ENCODE measurements around the gene KCNE1. TPM values are rescaled to one million over a fixed set of nuclear protein-coding genes. Genes with fewer than 3 reads are reported as not detected.
A peak's percentile ranks its signal among the peaks of the same experiment; 100 is the strongest.

KCNE1 gene
- polyA plus RNA-seq (2013), result 0.07 TPM

GRCh38 chr21:34511787-34512455 is at the start of gene KCNE1:
Gene KCNE1 (minus strand): TSS chr21:34512210. CDS start chr21:34449634, 62,576 bp downstream.
- DNase-seq, result peak in 2 of 3 donors; percentile 22 to 30
- Histone ChIP-seq H3K27ac (ENCODE audit: insufficient read depth in 1 of 2, low read depth in 1 of 2, low read length in 2 of 2, poor library complexity in 1 of 2, severe bottlenecking in 2 of 2) (no peak within 1 kb of the TSS), H3K9me3 (ENCODE audit: control extremely low read depth in 1 of 5, control insufficient read depth in 4 of 5, insufficient read depth in 2 of 5, low read depth in 1 of 5, low read length in 4 of 5) (no peaks in the 10 kb centered on the region), H3K36me3 (ENCODE audit: control insufficient read depth in 4 of 4, insufficient read depth in 4 of 4, low read length in 3 of 4) (no peaks in the 10 kb centered on the region), H3K4me1 (ENCODE audit: control extremely low read depth in 1 of 4, control insufficient read depth in 4 of 4, insufficient read depth in 4 of 4, low read length in 3 of 4) (peaks cover 0 to 15% (median 1%) of the 10 kb centered on the region in 4 experiments), H3K4me3 (ENCODE audit: control insufficient read depth in 1 of 7, extremely low read depth in 1 of 7, insufficient read depth in 4 of 7, low read depth in 2 of 7, low read length in 6 of 7) (peak within 1 kb of the TSS in 1 of 7 experiments; percentile 27), H3K27me3 (replicated peaks in 2 of 5; ENCODE audit: control insufficient read depth in 4 of 5, insufficient read depth in 5 of 5, low read length in 4 of 5) (no peaks in the 10 kb centered on the region)
- POLR2A ChIA-PET, result no interaction called here
- 91% methylated on average over 9 of the region's 14 CpGs for WGBS (ENCODE audit: insufficient coverage)
- CTCF ChIA-PET, result interaction anchor here (1.1 to 4.4 kb wide), 8 partner anchors 15 to 101 kb away, joined by 3 to 44 read pairs (median 4); no protein-coding TSS in a partner anchor

GRCh38 chr21:34561806-34562205 is 49.8 kb upstream of the KCNE1 start:
- no peak overlapping the region for H3K4me3 ChIP-seq (ENCODE audit: control insufficient read depth in 1 of 7, extremely low read depth in 1 of 7, insufficient read depth in 4 of 7, low read depth in 2 of 7, low read length in 6 of 7)
- no peak for DNase-seq
- WGBS (ENCODE audit: insufficient coverage), result 99% methylated on average over 6 of the region's 7 CpGs
- H3K27ac ChIP-seq (ENCODE audit: insufficient read depth in 1 of 2, low read depth in 1 of 2, low read length in 2 of 2, poor library complexity in 1 of 2, severe bottlenecking in 2 of 2), result no peak overlapping the region
- POLR2A ChIA-PET, result no interaction called here
- CTCF ChIA-PET, result no interaction called here
- H3K4me1 ChIP-seq (ENCODE audit: control extremely low read depth in 1 of 4, control insufficient read depth in 4 of 4, insufficient read depth in 4 of 4, low read length in 3 of 4), result no peaks in the 10 kb centered on the region
- H3K27me3 ChIP-seq (replicated peaks in 2 of 5; ENCODE audit: control insufficient read depth in 4 of 5, insufficient read depth in 5 of 5, low read length in 4 of 5), result no peaks in the 10 kb centered on the region
- H3K36me3 ChIP-seq (ENCODE audit: control insufficient read depth in 4 of 4, insufficient read depth in 4 of 4, low read length in 3 of 4), result no peaks in the 10 kb centered on the region
- no peaks in the 10 kb centered on the region for H3K9me3 ChIP-seq (ENCODE audit: control extremely low read depth in 1 of 5, control insufficient read depth in 4 of 5, insufficient read depth in 2 of 5, low read depth in 1 of 5, low read length in 4 of 5)

GRCh38 chr21:34560609-34561008 is 48.6 kb upstream of the KCNE1 start:
- DNase-seq, result no peak
- ChIA-PET CTCF (no interaction called here), POLR2A (no interaction called here)
- no peak overlapping the region for H3K4me3 ChIP-seq (ENCODE audit: control insufficient read depth in 1 of 7, extremely low read depth in 1 of 7, insufficient read depth in 4 of 7, low read depth in 2 of 7, low read length in 6 of 7)
- H3K9me3 ChIP-seq (ENCODE audit: control extremely low read depth in 1 of 5, control insufficient read depth in 4 of 5, insufficient read depth in 2 of 5, low read depth in 1 of 5, low read length in 4 of 5), result no peaks in the 10 kb centered on the region
- H3K27me3 ChIP-seq (replicated peaks in 2 of 5; ENCODE audit: control insufficient read depth in 4 of 5, insufficient read depth in 5 of 5, low read length in 4 of 5), result no peaks in the 10 kb centered on the region
- H3K27ac ChIP-seq (ENCODE audit: insufficient read depth in 1 of 2, low read depth in 1 of 2, low read length in 2 of 2, poor library complexity in 1 of 2, severe bottlenecking in 2 of 2), result no peak overlapping the region
- no peaks in the 10 kb centered on the region for H3K4me1 ChIP-seq (ENCODE audit: control extremely low read depth in 1 of 4, control insufficient read depth in 4 of 4, insufficient read depth in 4 of 4, low read length in 3 of 4)
- no peaks in the 10 kb centered on the region for H3K36me3 ChIP-seq (ENCODE audit: control insufficient read depth in 4 of 4, insufficient read depth in 4 of 4, low read length in 3 of 4)
- no CpG with 5 or more reads among the region's 1 CpG for WGBS (ENCODE audit: insufficient coverage)

GRCh38 chr21:34560021-34560420 is 48.0 kb upstream of the KCNE1 start:
- peaks cover 0 to 2% (median 0%) of the 10 kb centered on the region in 5 experiments for H3K9me3 ChIP-seq (ENCODE audit: control extremely low read depth in 1 of 5, control insufficient read depth in 4 of 5, insufficient read depth in 2 of 5, low read depth in 1 of 5, low read length in 4 of 5)
- DNase-seq, result no peak
- no peaks in the 10 kb centered on the region for H3K36me3 ChIP-seq (ENCODE audit: control insufficient read depth in 4 of 4, insufficient read depth in 4 of 4, low read length in 3 of 4)
- ChIA-PET CTCF (interaction anchor here (1.3 kb wide), 1 partner anchor 22 kb away, joined by 4 read pairs; no protein-coding TSS in a partner anchor), POLR2A (interaction anchor here (0.6 kb wide), 1 partner anchor 698 kb away, joined by 4 read pairs; no protein-coding TSS in a partner anchor)
- H3K4me3 ChIP-seq (ENCODE audit: control insufficient read depth in 1 of 7, extremely low read depth in 1 of 7, insufficient read depth in 4 of 7, low read depth in 2 of 7, low read length in 6 of 7), result no peak overlapping the region
- H3K4me1 ChIP-seq (ENCODE audit: control extremely low read depth in 1 of 4, control insufficient read depth in 4 of 4, insufficient read depth in 4 of 4, low read length in 3 of 4), result no peaks in the 10 kb centered on the region
- H3K27ac ChIP-seq (ENCODE audit: insufficient read depth in 1 of 2, low read depth in 1 of 2, low read length in 2 of 2, poor library complexity in 1 of 2, severe bottlenecking in 2 of 2), result no peak overlapping the region
- 96% methylated on average over 3 of the region's 5 CpGs for WGBS (ENCODE audit: insufficient coverage)
- no peaks in the 10 kb centered on the region for H3K27me3 ChIP-seq (replicated peaks in 2 of 5; ENCODE audit: control insufficient read depth in 4 of 5, insufficient read depth in 5 of 5, low read length in 4 of 5)

- Histone ChIP-seq H3K27ac (ENCODE audit: insufficient read depth in 1 of 2, low read depth in 1 of 2, low read length in 2 of 2, poor library complexity in 1 of 2, severe bottlenecking in 2 of 2) (no peak overlapping the region), H3K27me3 (replicated peaks in 2 of 5; ENCODE audit: control insufficient read depth in 4 of 5, insufficient read depth in 5 of 5, low read length in 4 of 5) (no peaks in the 10 kb centered on the region), H3K9me3 (ENCODE audit: control extremely low read depth in 1 of 5, control insufficient read depth in 4 of 5, insufficient read depth in 2 of 5, low read depth in 1 of 5, low read length in 4 of 5) (peaks cover 0 to 9% (median 0%) of the 10 kb centered on the region in 5 experiments), H3K4me1 (ENCODE audit: control extremely low read depth in 1 of 4, control insufficient read depth in 4 of 4, insufficient read depth in 4 of 4, low read length in 3 of 4) (no peaks in the 10 kb centered on the region), H3K4me3 (ENCODE audit: control insufficient read depth in 1 of 7, extremely low read depth in 1 of 7, insufficient read depth in 4 of 7, low read depth in 2 of 7, low read length in 6 of 7) (no peak overlapping the region), H3K36me3 (ENCODE audit: control insufficient read depth in 4 of 4, insufficient read depth in 4 of 4, low read length in 3 of 4) (no peaks in the 10 kb centered on the region)
- DNase-seq, result no peak
- POLR2A ChIA-PET, result interaction anchor here (0.6 kb wide), 1 partner anchor 697 kb away, joined by 4 read pairs; no protein-coding TSS in a partner anchor
- 64% methylated on average over 3 of the region's 6 CpGs for WGBS (ENCODE audit: insufficient coverage)
- CTCF ChIA-PET, result interaction anchor here (1.1 to 1.4 kb wide), 3 partner anchors 11 to 60 kb away, joined by 3 to 4 read pairs (median 4); no protein-coding TSS in a partner anchor
These were observed 47.1 kb upstream of the KCNE1 start for GRCh38 chr21:34559089-34559631.

GRCh38 chr21:34558166-34558565 is 46.2 kb upstream of the KCNE1 start:
- ChIA-PET POLR2A (no interaction called here), CTCF (interaction anchor here (0.9 to 1.4 kb wide), 3 partner anchors 12 to 59 kb away, joined by 3 to 4 read pairs (median 4); no protein-coding TSS in a partner anchor)
- Histone ChIP-seq H3K9me3 (ENCODE audit: control extremely low read depth in 1 of 5, control insufficient read depth in 4 of 5, insufficient read depth in 2 of 5, low read depth in 1 of 5, low read length in 4 of 5) (peaks cover 0 to 10% (median 0%) of the 10 kb centered on the region in 5 experiments), H3K4me3 (ENCODE audit: control insufficient read depth in 1 of 7, extremely low read depth in 1 of 7, insufficient read depth in 4 of 7, low read depth in 2 of 7, low read length in 6 of 7) (no peak overlapping the region), H3K36me3 (ENCODE audit: control insufficient read depth in 4 of 4, insufficient read depth in 4 of 4, low read length in 3 of 4) (no peaks in the 10 kb centered on the region), H3K27me3 (replicated peaks in 2 of 5; ENCODE audit: control insufficient read depth in 4 of 5, insufficient read depth in 5 of 5, low read length in 4 of 5) (no peaks in the 10 kb centered on the region), H3K4me1 (ENCODE audit: control extremely low read depth in 1 of 4, control insufficient read depth in 4 of 4, insufficient read depth in 4 of 4, low read length in 3 of 4) (peaks cover 0 to 2% (median 0%) of the 10 kb centered on the region in 4 experiments), H3K27ac (ENCODE audit: insufficient read depth in 1 of 2, low read depth in 1 of 2, low read length in 2 of 2, poor library complexity in 1 of 2, severe bottlenecking in 2 of 2) (no peak overlapping the region)
- no peak for DNase-seq
- WGBS (ENCODE audit: insufficient coverage), result 100% methylated on average over 3 of the region's 5 CpGs

- Histone ChIP-seq H3K27ac (ENCODE audit: insufficient read depth in 1 of 2, low read depth in 1 of 2, low read length in 2 of 2, poor library complexity in 1 of 2, severe bottlenecking in 2 of 2) (no peak overlapping the region), H3K4me3 (ENCODE audit: control insufficient read depth in 1 of 7, extremely low read depth in 1 of 7, insufficient read depth in 4 of 7, low read depth in 2 of 7, low read length in 6 of 7) (no peak overlapping the region), H3K9me3 (ENCODE audit: control extremely low read depth in 1 of 5, control insufficient read depth in 4 of 5, insufficient read depth in 2 of 5, low read depth in 1 of 5, low read length in 4 of 5) (peaks cover 0 to 10% (median 0%) of the 10 kb centered on the region in 5 experiments), H3K27me3 (replicated peaks in 2 of 5; ENCODE audit: control insufficient read depth in 4 of 5, insufficient read depth in 5 of 5, low read length in 4 of 5) (no peaks in the 10 kb centered on the region), H3K4me1 (ENCODE audit: control extremely low read depth in 1 of 4, control insufficient read depth in 4 of 4, insufficient read depth in 4 of 4, low read length in 3 of 4) (peaks cover 0 to 11% (median 5%) of the 10 kb centered on the region in 4 experiments), H3K36me3 (ENCODE audit: control insufficient read depth in 4 of 4, insufficient read depth in 4 of 4, low read length in 3 of 4) (no peaks in the 10 kb centered on the region)
- WGBS (ENCODE audit: insufficient coverage), result 98% methylated on average over 4 of the region's 5 CpGs
- CTCF ChIA-PET, result no interaction called here
- DNase-seq, result no peak
- POLR2A ChIA-PET, result no interaction called here
These were observed 45.3 kb upstream of the KCNE1 start for GRCh38 chr21:34557261-34557660.

Measured in common myeloid progenitor, CD34-positive (primary cell).